SH-SY5Y (cell line): ENCODE measurements around the gene DYNC2H1.

ENCODE experiments used
- GATA2 ChIP-seq: IDR thresholded peaks from 2 replicates; pipeline ENCODE4 v1.6.1; 2011; ENCODE audit warnings: mild to moderate bottlenecking, low read depth, low read length
- GATA3 ChIP-seq: IDR thresholded peaks from 2 replicates; pipeline ENCODE4 v1.6.1; 2011; ENCODE audit warnings: low read depth, mild to moderate bottlenecking, low read length, moderate library complexity

GRCh38 chr11:103315248-103315647 is 206.0 kb downstream of the DYNC2H1 start:
- TF ChIP-seq GATA2 = no peak
- no peak for TF ChIP-seq GATA3
